Measurements from ENCODE around the gene SLC18A3.

SLC18A3 gene

GRCh38 chr10:49629431-49629881, 19.3 kb downstream of the SLC18A3 start:
- no peak for DNase-seq

GRCh38 chr10:49631975-49632374, 21.9 kb downstream of the SLC18A3 start:
- DNase-seq, result no peak

- no peak for DNase-seq
Observed at GRCh38 chr10:49632406-49633317, 22.6 kb downstream of the SLC18A3 start.

- no peak for DNase-seq
Observed at GRCh38 chr10:49633327-49634068, 23.4 kb downstream of the SLC18A3 start.

- DNase-seq, result no peak
Observed at GRCh38 chr10:49634069-49634660, 24.1 kb downstream of the SLC18A3 start.

- no peak for DNase-seq
Observed at GRCh38 chr10:49642311-49642710, 32.2 kb downstream of the SLC18A3 start.

GRCh38 chr10:49643241-49644034, 33.3 kb downstream of the SLC18A3 start:
- DNase-seq, result no peak

GRCh38 chr10:49644035-49644646, 34.0 kb downstream of the SLC18A3 start:
- no peak for DNase-seq

- DNase-seq, result no peak
Observed at GRCh38 chr10:49645417-49645816, 35.3 kb downstream of the SLC18A3 start.

- no peak for DNase-seq
Observed at GRCh38 chr10:49645871-49646870, 36.1 kb downstream of the SLC18A3 start.

GRCh38 chr10:49647554-49647953, 37.4 kb downstream of the SLC18A3 start:
- DNase-seq, result no peak

GRCh38 chr10:49647985-49648795, 38.1 kb downstream of the SLC18A3 start:
- DNase-seq, result no peak

GRCh38 chr10:49649294-49649693, 39.2 kb downstream of the SLC18A3 start:
- no peak for DNase-seq

GRCh38 chr10:49649936-49650723, 40.0 kb downstream of the SLC18A3 start:
- no peak for DNase-seq

GRCh38 chr10:49650724-49651034, 40.6 kb downstream of the SLC18A3 start:
- DNase-seq, result no peak

- DNase-seq, result no peak
Observed at GRCh38 chr10:49651039-49651835, 41.1 kb downstream of the SLC18A3 start.

- no peak for DNase-seq
Observed at GRCh38 chr10:49651917-49652316, 41.8 kb downstream of the SLC18A3 start.
